GM15510 (cell line): ENCODE data around the gene PAEP.

Experiments used
- POLR2A ChIP-seq: IDR thresholded peaks from 3 replicates; pipeline ENCODE4 v1.6.1; 2011; ENCODE audit warnings: borderline replicate concordance; ENCODE audit not compliant: insufficient read length; ENCODE audit errors: extremely low read depth

The PAEP gene

GRCh38 chr9:135547756-135548736, 13.5 kb upstream of the PAEP start:
- TF ChIP-seq POLR2A, result no peak

- no peak for TF ChIP-seq POLR2A
Measured at GRCh38 chr9:135550344-135550918, 11.1 kb upstream of the PAEP start.

- TF ChIP-seq POLR2A, result no peak
Measured at GRCh38 chr9:135551031-135551430, 10.5 kb upstream of the PAEP start.

GRCh38 chr9:135551456-135551855, 10.1 kb upstream of the PAEP start:
- no peak for TF ChIP-seq POLR2A

GRCh38 chr9:135552021-135552697, 9.4 kb upstream of the PAEP start:
- TF ChIP-seq POLR2A, result no peak

- no peak for TF ChIP-seq POLR2A
Measured at GRCh38 chr9:135552698-135553171, 8.8 kb upstream of the PAEP start.

GRCh38 chr9:135554718-135555117, 6.8 kb upstream of the PAEP start:
- no peak for TF ChIP-seq POLR2A

GRCh38 chr9:135555203-135555602, 6.4 kb upstream of the PAEP start:
- no peak for TF ChIP-seq POLR2A

- TF ChIP-seq POLR2A, result no peak
Measured at GRCh38 chr9:135555910-135556309, 5.6 kb upstream of the PAEP start.

GRCh38 chr9:135559606-135560005, 1.9 kb upstream of the PAEP start:
- TF ChIP-seq POLR2A, result no peak

- TF ChIP-seq POLR2A, result no peak
Measured at GRCh38 chr9:135562235-135562745, 734 bp downstream of the PAEP start.

GRCh38 chr9:135563039-135563476, 1.5 kb downstream of the PAEP start:
- no peak for TF ChIP-seq POLR2A

GRCh38 chr9:135563858-135564257, 2.3 kb downstream of the PAEP start:
- TF ChIP-seq POLR2A, result no peak

GRCh38 chr9:135565141-135565628, 3.6 kb downstream of the PAEP start:
- no peak for TF ChIP-seq POLR2A

GRCh38 chr9:135565636-135566035, 4.1 kb downstream of the PAEP start:
- no peak for TF ChIP-seq POLR2A
